Measurements from ENCODE around the gene OAS2.

DNA sequence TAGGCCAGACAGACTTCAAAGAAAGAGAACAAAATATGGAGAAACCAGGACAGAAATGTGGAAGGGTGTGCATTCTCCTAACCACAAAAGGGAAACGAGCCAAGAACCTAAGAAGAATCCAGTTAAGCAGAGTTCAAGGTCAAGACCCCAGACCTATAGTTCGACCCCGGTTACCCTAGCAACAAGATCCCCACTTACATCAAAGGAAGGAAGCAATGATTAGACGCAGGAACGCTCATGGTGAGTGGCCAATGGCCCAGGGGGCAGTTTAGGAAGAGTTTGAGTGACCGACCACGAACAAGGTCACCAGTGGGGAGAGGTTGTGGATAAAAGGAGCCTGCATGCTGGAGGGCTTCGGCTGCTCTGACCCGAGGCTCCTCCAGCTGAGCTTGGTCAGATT lies 36.2 kb downstream of the OAS2 start:
- TF ChIP-seq EP300 (IDR thresholded peaks at IDR 0.05): no peak
- no peak for TF ChIP-seq CTCF (IDR thresholded peaks at IDR 0.05)
- TF ChIP-seq POLR2A (IDR thresholded peaks at IDR 0.05): no peak

Data from stomach (tissue), 4 donors.